HG03565 (cell line): Measurements from ENCODE around the gene NOG.

Experiments used
- ATAC-seq: cut with Tn5 transposase; IDR thresholded peaks from one replicate; pipeline ENCODE4 v1.9.1; 2021; ENCODE audit warnings: mild to moderate bottlenecking, moderate library complexity; ENCODE audit not compliant: unreplicated experiment

NOG gene

GRCh38 chr17:56596691-56597494, 3.4 kb downstream of the NOG start:
- no peak for ATAC-seq

GRCh38 chr17:56597495-56597990, 4.0 kb downstream of the NOG start:
- no peak for ATAC-seq

- no peak for ATAC-seq
Measured at GRCh38 chr17:56598466-56598865, 5.0 kb downstream of the NOG start.

- no peak for ATAC-seq
Measured at GRCh38 chr17:56599088-56599487, 5.6 kb downstream of the NOG start.

GRCh38 chr17:56599566-56599965, 6.1 kb downstream of the NOG start:
- no peak for ATAC-seq

GRCh38 chr17:56600256-56600655, 6.8 kb downstream of the NOG start:
- ATAC-seq, result no peak

- no peak for ATAC-seq
Measured at GRCh38 chr17:56601591-56601990, 8.1 kb downstream of the NOG start.

- no peak for ATAC-seq
Measured at GRCh38 chr17:56602292-56603130, 9.0 kb downstream of the NOG start.

- ATAC-seq, result no peak
Measured at GRCh38 chr17:56603486-56604238, 10.2 kb downstream of the NOG start.

GRCh38 chr17:56604691-56605290, 11.3 kb downstream of the NOG start:
- no peak for ATAC-seq

- no peak for ATAC-seq
Measured at GRCh38 chr17:56608944-56609343, 15.4 kb downstream of the NOG start.

GRCh38 chr17:56610321-56610720, 16.8 kb downstream of the NOG start:
- ATAC-seq, result no peak

- ATAC-seq, result no peak
Measured at GRCh38 chr17:56613131-56613530, 19.6 kb downstream of the NOG start.

- no peak for ATAC-seq
Measured at GRCh38 chr17:56614522-56614921, 21.0 kb downstream of the NOG start.

GRCh38 chr17:56616239-56616638, 22.7 kb downstream of the NOG start:
- no peak for ATAC-seq

- no peak for ATAC-seq
Measured at GRCh38 chr17:56623383-56623782, 29.9 kb downstream of the NOG start.

- no peak for ATAC-seq
Measured at GRCh38 chr17:56624309-56624708, 30.8 kb downstream of the NOG start.

GRCh38 chr17:56624912-56625311, 31.4 kb downstream of the NOG start:
- ATAC-seq, result no peak

- ATAC-seq, result no peak
Measured at GRCh38 chr17:56629531-56630075, 36.1 kb downstream of the NOG start.

GRCh38 chr17:56630202-56630601, 36.7 kb downstream of the NOG start:
- no peak for ATAC-seq

- ATAC-seq, result no peak
Measured at GRCh38 chr17:56633681-56634080, 40.2 kb downstream of the NOG start.
